Cardiac fibroblast (primary cell): ENCODE measurements around the gene PRKCSH.

Source experiments
- DNase-seq, 2 donors: peaks; one replicate each; pipeline versions ENCODE4 v3.0.0 to v3.0.0-alpha.2; 2010; ENCODE audit warnings: low read depth in 2 of 2
- H3K4me3 ChIP-seq, 2 donors: replicated peaks in 1 of 2; 1 replicate in 1 of 2; 2 replicates in 1 of 2; pipeline ENCODE4 v1.5.1; 2011; ENCODE audit warnings: low read depth in 2 of 2, low read length in 2 of 2, mild to moderate bottlenecking in 2 of 2, moderate library complexity in 1 of 2
- CTCF ChIP-seq: IDR thresholded peaks from one replicate; pipeline ENCODE4 v1.5.1; 2011; ENCODE audit warnings: low read depth, mild to moderate bottlenecking, low read length, inconsistent platforms

PRKCSH gene

GRCh38 chr19:11447347-11448262, 12.2 kb downstream of the PRKCSH start:
- H3K4me3 ChIP-seq = no peak overlapping the region
- no peak for TF ChIP-seq CTCF
- DNase-seq = no peak

GRCh38 chr19:11448410-11448809, 13.0 kb downstream of the PRKCSH start:
- no peak for TF ChIP-seq CTCF
- DNase-seq = no peak
- no peak overlapping the region for H3K4me3 ChIP-seq

- H3K4me3 ChIP-seq = no peak overlapping the region
- no peak for DNase-seq
- no peak for TF ChIP-seq CTCF
Observed at GRCh38 chr19:11448923-11449554, 13.6 kb downstream of the PRKCSH start.

GRCh38 chr19:11450570-11451326, 15.3 kb downstream of the PRKCSH start:
- H3K4me3 ChIP-seq = no peak overlapping the region
- no peak for TF ChIP-seq CTCF
- no peak for DNase-seq

GRCh38 chr19:11451327-11451870, 16.0 kb downstream of the PRKCSH start:
- no peak for DNase-seq
- TF ChIP-seq CTCF = no peak
- no peak overlapping the region for H3K4me3 ChIP-seq

GRCh38 chr19:11451871-11452619, 16.6 kb downstream of the PRKCSH start:
- TF ChIP-seq CTCF = no peak
- H3K4me3 ChIP-seq = no peak overlapping the region
- no peak for DNase-seq
